GM23338 (cell line): Measurements from ENCODE around the gene LLGL1.

Experiments
- EZH2 ChIP-seq: fragments of 200-600 bp; sonication (generic); IDR thresholded peaks from one replicate; pipeline ENCODE4 v1.8.0; 2017; ENCODE audit warnings: antibody characterized with exemption, mild to moderate bottlenecking, low read depth; ENCODE audit not compliant: unreplicated experiment
- EZH2phosphoT487 ChIP-seq: fragments of 200-600 bp; sonication (generic); IDR thresholded peaks from one replicate; pipeline ENCODE4 v1.8.1; 2018; ENCODE audit warnings: antibody characterized with exemption; ENCODE audit not compliant: unreplicated experiment
- POLR2AphosphoS5 ChIP-seq: IDR thresholded peaks from 2 replicates; pipeline ENCODE4 v1.6.1; 2016; ENCODE audit warnings: antibody characterized with exemption, low read depth
- REST ChIP-seq: IDR thresholded peaks from one replicate; pipeline ENCODE4 v1.6.1; 2018; ENCODE audit warnings: antibody characterized with exemption; ENCODE audit not compliant: unreplicated experiment
- ZNF462 ChIP-seq: fragments of 250-450 bp; sonication (Bioruptor Pico); IDR thresholded peaks from 2 replicates; pipeline ENCODE4 v1.5.0; 2020; ENCODE audit warnings: mild to moderate bottlenecking, moderate library complexity
- TF ChIP-seq, protein P1 (sequence below), 2 experiments: fragments of 200-600 bp in 1 of 2; sonication (generic) in 1 of 2; conservative IDR thresholded peaks; 2 replicates each; pipeline versions ENCODE4 v1.5.1 to v1.6.1; 2016 to 2017; ENCODE audit warnings: antibody characterized with exemption in 2 of 2, low read depth in 2 of 2, mild to moderate bottlenecking in 2 of 2, moderate library complexity in 1 of 2

DNA sequence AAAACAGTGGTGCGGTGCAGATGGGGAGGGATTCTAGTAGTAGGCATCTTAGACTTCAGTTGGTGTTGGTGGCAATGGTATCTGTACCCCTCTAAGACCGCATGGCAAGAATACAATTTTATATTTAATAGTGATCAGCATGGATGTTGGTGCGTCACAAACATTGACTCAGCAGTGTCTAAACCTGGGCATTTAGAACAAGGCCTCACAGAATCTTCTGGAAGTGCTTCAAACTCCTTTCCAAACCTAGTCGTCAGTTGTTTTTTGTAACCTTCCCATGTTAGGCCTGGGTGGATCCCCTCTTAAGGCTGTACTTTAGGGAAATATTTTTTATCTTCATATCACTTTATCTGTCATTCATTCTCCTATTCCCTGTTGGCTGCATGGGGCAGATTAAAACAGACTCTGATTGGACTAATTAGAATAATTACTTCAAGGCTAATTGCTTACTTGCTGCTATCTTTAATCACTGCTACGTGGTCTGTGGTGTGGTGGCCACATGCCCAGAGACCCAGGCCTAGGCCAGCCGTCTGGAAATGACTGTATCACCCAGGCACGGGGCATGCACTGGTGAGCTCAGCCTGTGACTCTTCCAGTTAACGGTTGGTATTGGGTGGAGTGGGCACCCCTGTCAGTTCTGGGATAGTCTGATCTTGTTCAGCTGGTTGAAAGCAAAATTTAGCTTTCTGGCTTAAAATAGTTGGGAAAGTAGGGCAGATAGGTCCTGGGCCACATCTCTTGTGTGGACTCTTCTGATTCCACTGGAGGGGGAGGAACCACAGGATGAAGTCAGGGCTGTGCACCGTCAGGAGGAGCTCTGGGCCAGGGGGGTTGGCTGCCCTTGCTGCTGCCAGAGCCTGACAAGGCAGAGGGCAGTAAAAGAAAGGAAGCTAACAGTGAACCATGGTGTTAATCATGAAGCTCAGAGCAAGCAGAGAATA lies 37.3 kb upstream of the LLGL1 start:
- TF ChIP-seq, protein P1, sequence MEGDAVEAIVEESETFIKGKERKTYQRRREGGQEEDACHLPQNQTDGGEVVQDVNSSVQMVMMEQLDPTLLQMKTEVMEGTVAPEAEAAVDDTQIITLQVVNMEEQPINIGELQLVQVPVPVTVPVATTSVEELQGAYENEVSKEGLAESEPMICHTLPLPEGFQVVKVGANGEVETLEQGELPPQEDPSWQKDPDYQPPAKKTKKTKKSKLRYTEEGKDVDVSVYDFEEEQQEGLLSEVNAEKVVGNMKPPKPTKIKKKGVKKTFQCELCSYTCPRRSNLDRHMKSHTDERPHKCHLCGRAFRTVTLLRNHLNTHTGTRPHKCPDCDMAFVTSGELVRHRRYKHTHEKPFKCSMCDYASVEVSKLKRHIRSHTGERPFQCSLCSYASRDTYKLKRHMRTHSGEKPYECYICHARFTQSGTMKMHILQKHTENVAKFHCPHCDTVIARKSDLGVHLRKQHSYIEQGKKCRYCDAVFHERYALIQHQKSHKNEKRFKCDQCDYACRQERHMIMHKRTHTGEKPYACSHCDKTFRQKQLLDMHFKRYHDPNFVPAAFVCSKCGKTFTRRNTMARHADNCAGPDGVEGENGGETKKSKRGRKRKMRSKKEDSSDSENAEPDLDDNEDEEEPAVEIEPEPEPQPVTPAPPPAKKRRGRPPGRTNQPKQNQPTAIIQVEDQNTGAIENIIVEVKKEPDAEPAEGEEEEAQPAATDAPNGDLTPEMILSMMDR (conservative IDR thresholded peaks at IDR 0.05; ENCODE audit: low read depth in 2 of 2), result no peak
- TF ChIP-seq EZH2phosphoT487 (no peak), EZH2 (no peak), ZNF462 (CRISPR knock-in tag) (no peak), POLR2AphosphoS5 (no peak), REST (no peak)
